ENCODE measurements around the gene THSD7A. TPM values are rescaled to one million over a fixed set of nuclear protein-coding genes. Genes with fewer than 3 reads are reported as not detected.

The THSD7A gene
- total and polyA plus RNA-seq, 2 of the 13 experiments (the other 11 are each of a cell fraction or from before 2014, with no cell fraction given) = 0.01 to 0.07 TPM

- H2AFZ ChIP-seq (ENCODE audit: low read length) = no peak overlapping the region
- no peaks in the 10 kb centered on the region; a peak in 1 of 5 replicates for H3K27me3 ChIP-seq (ENCODE audit: control insufficient read depth in 1 of 2, insufficient read depth in 2 of 2, low read length in 2 of 2)
- no TSS peak for BruUV-seq (replicated peaks)
- no peaks in the 10 kb centered on the region for H3K36me3 ChIP-seq (replicated peaks in 1 of 2; ENCODE audit: control insufficient read depth in 1 of 2, insufficient read depth in 2 of 2, low read length in 2 of 2)
- no peaks in the 10 kb centered on the region for H3K79me2 ChIP-seq (ENCODE audit: insufficient read depth, low read length)
- no peaks in the 10 kb centered on the region for H3K9me3 ChIP-seq (ENCODE audit: low read length)
- no peak overlapping the region for H3K9ac ChIP-seq (ENCODE audit: insufficient read depth, low read depth, low read length)
- no peak overlapping the region for H3K4me2 ChIP-seq (ENCODE audit: low read depth, low read length)
- CTCF ChIA-PET (ENCODE audit: low intra/inter-chr PET ratio, low total read pairs) = no interaction called here
- FAIRE-seq = no peak
- intact Hi-C loops (cut with micrococcal nuclease; ENCODE audit: unreplicated experiment) = no loop called here
- H3K4me1 ChIP-seq (ENCODE audit: insufficient read depth, low read length) = no peaks in the 10 kb centered on the region
- no peak for DNase-seq (ENCODE audit: low spot score)
- no peak for ATAC-seq
- no peak overlapping the region for H3K4me3 ChIP-seq (replicated peaks in 1 of 3; ENCODE audit: insufficient read depth in 1 of 3, low read depth in 2 of 3, low read length in 3 of 3)
- TF ChIP-seq HNF1B (CRISPR knock-in tag; IDR thresholded peaks at IDR 0.05) (no peak), TEAD2 (CRISPR knock-in tag; IDR thresholded peaks at IDR 0.05) (no peak), TBP (CRISPR knock-in tag; IDR thresholded peaks at IDR 0.05) (no peak), MED8 (CRISPR knock-in tag; IDR thresholded peaks at IDR 0.05; ENCODE audit: insufficient replicate concordance) (no peak), ZNF589 (CRISPR knock-in tag; conservative IDR thresholded peaks at IDR 0.05) (no peak), ZNF343 (CRISPR knock-in tag; IDR thresholded peaks at IDR 0.05) (no peak), ATRX (CRISPR knock-in tag; IDR thresholded peaks at IDR 0.05; ENCODE audit: borderline replicate concordance) (no peak), ZNF335 (CRISPR knock-in tag; IDR thresholded peaks at IDR 0.05) (no peak), ZNF749 (CRISPR knock-in tag; IDR thresholded peaks at IDR 0.05; ENCODE audit: borderline replicate concordance) (no peak), NFIB (CRISPR knock-in tag; IDR thresholded peaks at IDR 0.05; ENCODE audit: borderline replicate concordance) (no peak), KAT7 (CRISPR knock-in tag; IDR thresholded peaks at IDR 0.05; ENCODE audit: borderline replicate concordance) (no peak), ZSCAN21 (CRISPR knock-in tag; IDR thresholded peaks at IDR 0.05; ENCODE audit: borderline replicate concordance) (no peak)
- TF ChIP-seq, protein P1, sequence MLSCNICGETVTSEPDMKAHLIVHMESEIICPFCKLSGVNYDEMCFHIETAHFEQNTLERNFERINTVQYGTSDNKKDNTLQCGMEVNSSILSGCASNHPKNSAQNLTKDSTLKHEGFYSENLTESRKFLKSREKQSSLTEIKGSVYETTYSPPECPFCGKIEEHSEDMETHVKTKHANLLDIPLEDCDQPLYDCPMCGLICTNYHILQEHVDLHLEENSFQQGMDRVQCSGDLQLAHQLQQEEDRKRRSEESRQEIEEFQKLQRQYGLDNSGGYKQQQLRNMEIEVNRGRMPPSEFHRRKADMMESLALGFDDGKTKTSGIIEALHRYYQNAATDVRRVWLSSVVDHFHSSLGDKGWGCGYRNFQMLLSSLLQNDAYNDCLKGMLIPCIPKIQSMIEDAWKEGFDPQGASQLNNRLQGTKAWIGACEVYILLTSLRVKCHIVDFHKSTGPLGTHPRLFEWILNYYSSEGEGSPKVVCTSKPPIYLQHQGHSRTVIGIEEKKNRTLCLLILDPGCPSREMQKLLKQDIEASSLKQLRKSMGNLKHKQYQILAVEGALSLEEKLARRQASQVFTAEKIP (CRISPR knock-in tag; IDR thresholded peaks at IDR 0.05; ENCODE audit: borderline replicate concordance) = no peak
- POLR2A ChIA-PET = no interaction called here
- WGBS (ENCODE audit: low lambda C conversion rate) = 41% methylated on average over 8 of the region's 8 CpGs
- in situ Hi-C loops (cut with HindIII; ENCODE audit: extremely low pct_ligation_motif_present, low pct_unique_long_range_greater_than_20kb) = no loop called here
- no peaks in the 10 kb centered on the region for H4K20me1 ChIP-seq (ENCODE audit: insufficient read depth, low read length)
- H3K27ac ChIP-seq (ENCODE audit: extremely low read length, insufficient read depth, low read length) = no peak overlapping the region
Observed at GRCh38 chr7:11473807-11474424, 358.1 kb downstream of the THSD7A start.
